PFSK-1 (cell line): ENCODE data around the gene MYO16.

Experiments
- FOXP2 ChIP-seq: optimal IDR thresholded peaks from 2 replicates; pipeline ENCODE3; 2011; ENCODE audit warnings: borderline replicate concordance, control low read depth, inconsistent platforms; ENCODE audit not compliant: insufficient read depth; ENCODE audit errors: extremely low read length, extremely low read depth
- POLR2AphosphoS5 ChIP-seq: IDR thresholded peaks from 2 replicates; pipeline ENCODE4 v1.6.1; 2012; ENCODE audit warnings: low read depth, mild to moderate bottlenecking, control low read depth, low read length, moderate library complexity
- REST ChIP-seq, 2 experiments: IDR thresholded peaks; 2 replicates each; pipeline versions ENCODE4 v1.6.1 to v1.8.0; 2011 to 2012; ENCODE audit warnings: low read depth in 2 of 2, low read length in 2 of 2, control low read depth in 1 of 2, inconsistent platforms in 1 of 2, mild to moderate bottlenecking in 1 of 2, moderate library complexity in 1 of 2; ENCODE audit not compliant: insufficient read depth in 1 of 2
- SIN3A ChIP-seq: IDR thresholded peaks from 2 replicates; pipeline ENCODE4 v1.6.1; 2012; ENCODE audit warnings: mild to moderate bottlenecking, low read length, moderate library complexity, borderline replicate concordance; ENCODE audit not compliant: insufficient read depth
- TAF1 ChIP-seq: IDR thresholded peaks from 2 replicates; pipeline ENCODE4 v1.6.1; 2012; ENCODE audit warnings: low read length, control low read depth, borderline replicate concordance; ENCODE audit not compliant: insufficient read depth

Gene MYO16

GRCh38 chr13:108812165-108812564 is 182.8 kb downstream of the MYO16 start:
- TF ChIP-seq REST (IDR thresholded peaks at IDR 0.05; ENCODE audit: insufficient read depth in 1 of 2, low read depth in 2 of 2, low read length in 2 of 2): no peak
- TF ChIP-seq SIN3A: no peak
- TF ChIP-seq FOXP2: no peak

- TF ChIP-seq SIN3A (no peak), POLR2AphosphoS5 (no peak), REST (IDR thresholded peaks at IDR 0.05; ENCODE audit: insufficient read depth in 1 of 2, low read depth in 2 of 2, low read length in 2 of 2) (no peak), TAF1 (no peak), FOXP2 (no peak)
These were observed 183.2 kb downstream of the MYO16 start for GRCh38 chr13:108812661-108813060.

- TF ChIP-seq TAF1 (no peak), REST (IDR thresholded peaks at IDR 0.05; ENCODE audit: insufficient read depth in 1 of 2, low read depth in 2 of 2, low read length in 2 of 2) (no peak), POLR2AphosphoS5 (no peak), SIN3A (no peak), FOXP2 (no peak)
These were observed 184.3 kb downstream of the MYO16 start for GRCh38 chr13:108813587-108814170.

GRCh38 chr13:108816375-108816774 is 187.0 kb downstream of the MYO16 start:
- TF ChIP-seq TAF1 (no peak), SIN3A (no peak), POLR2AphosphoS5 (no peak), FOXP2 (no peak), REST (IDR thresholded peaks at IDR 0.05; ENCODE audit: insufficient read depth in 1 of 2, low read depth in 2 of 2, low read length in 2 of 2) (no peak)

- TF ChIP-seq POLR2AphosphoS5 (no peak), FOXP2 (no peak), TAF1 (no peak), REST (IDR thresholded peaks at IDR 0.05; ENCODE audit: insufficient read depth in 1 of 2, low read depth in 2 of 2, low read length in 2 of 2) (no peak), SIN3A (no peak)
These were observed 198.2 kb downstream of the MYO16 start for GRCh38 chr13:108827646-108828045.
